H9 (cell line): ENCODE data around the gene RNLS. TPM values are rescaled to one million over a fixed set of nuclear protein-coding genes. Genes with fewer than 3 reads are reported as not detected.

ENCODE experiments used
- DNase-seq: peaks from one replicate; pipeline ENCODE4 v3.0.0-alpha.2; 2017
- H2AFZ ChIP-seq: one replicate; pipeline ENCODE4 v1.6.1; 2013; ENCODE audit warnings: mild to moderate bottlenecking, low read length, control low read depth, moderate library complexity
- H2AK5ac ChIP-seq: 2 replicates; pipeline ENCODE4 v1.6.1; 2013; ENCODE audit warnings: low read length, control low read depth, mixed read lengths; ENCODE audit not compliant: insufficient read length
- H2BK120ac ChIP-seq: one replicate; pipeline ENCODE4 v1.6.1; 2013; ENCODE audit warnings: low read depth, mild to moderate bottlenecking, low read length, control low read depth, inconsistent platforms; ENCODE audit not compliant: poor library complexity, severe bottlenecking
- H2BK12ac ChIP-seq: 2 replicates; pipeline ENCODE4 v1.6.1; 2013; ENCODE audit warnings: low read length, control low read depth, mixed read lengths, low read depth; ENCODE audit not compliant: insufficient read length
- H2BK15ac ChIP-seq: 2 replicates; pipeline ENCODE4 v1.6.1; 2013; ENCODE audit warnings: low read depth, low read length, control low read depth
- H2BK20ac ChIP-seq: one replicate; pipeline ENCODE4 v1.6.1; 2013; ENCODE audit warnings: low read depth, mild to moderate bottlenecking, low read length, control low read depth, inconsistent platforms; ENCODE audit not compliant: poor library complexity, severe bottlenecking
- H2BK5ac ChIP-seq: 2 replicates; pipeline ENCODE4 v1.6.1; 2013; ENCODE audit warnings: low read length, control low read depth, mixed read lengths; ENCODE audit not compliant: insufficient read length
- H3K14ac ChIP-seq: 2 replicates; pipeline ENCODE4 v1.6.1; 2013; ENCODE audit warnings: low read length, control low read depth; ENCODE audit not compliant: insufficient read depth
- H3K18ac ChIP-seq: 2 replicates; pipeline ENCODE4 v1.6.1; 2013; ENCODE audit warnings: low read depth, mild to moderate bottlenecking, mixed read lengths, low read length, control low read depth; ENCODE audit not compliant: insufficient read length
- H3K23ac ChIP-seq: 2 replicates; pipeline ENCODE4 v1.6.1; 2013; ENCODE audit warnings: low read length, control low read depth, mixed read lengths, low read depth; ENCODE audit not compliant: insufficient read length
- H3K23me2 ChIP-seq: 2 replicates; pipeline ENCODE4 v1.6.1; 2013; ENCODE audit warnings: low read depth, mild to moderate bottlenecking, mixed read lengths, low read length, control low read depth; ENCODE audit not compliant: insufficient read length, poor library complexity, severe bottlenecking
- H3K27ac ChIP-seq: 2 replicates; pipeline ENCODE4 v1.5.1; 2013; ENCODE audit warnings: low read length, control low read depth, mixed read lengths, low read depth; ENCODE audit not compliant: insufficient read length
- H3K27me3 ChIP-seq: 2 replicates; pipeline ENCODE4 v1.6.1; 2013; ENCODE audit warnings: low read length, control low read depth, inconsistent platforms; ENCODE audit not compliant: insufficient read depth
- H3K4ac ChIP-seq: 2 replicates; pipeline ENCODE4 v1.6.1; 2013; ENCODE audit warnings: low read depth, mild to moderate bottlenecking, control low read depth, inconsistent platforms, low read length, moderate library complexity
- H3K4me1 ChIP-seq: 2 replicates; pipeline ENCODE4 v1.6.1; 2013; ENCODE audit warnings: low read length, control low read depth, inconsistent platforms; ENCODE audit not compliant: insufficient read depth
- H3K4me2 ChIP-seq: 2 replicates; pipeline ENCODE4 v1.6.1; 2013; ENCODE audit warnings: low read length, control low read depth, mixed read lengths; ENCODE audit not compliant: insufficient read length, insufficient read depth
- H3K56ac ChIP-seq: 2 replicates; pipeline ENCODE4 v1.6.1; 2013; ENCODE audit warnings: low read depth, mild to moderate bottlenecking, mixed read lengths, low read length, control low read depth; ENCODE audit not compliant: insufficient read length
- H3K79me1 ChIP-seq: 2 replicates; pipeline ENCODE4 v1.6.1; 2013; ENCODE audit warnings: low read depth, mild to moderate bottlenecking, moderate library complexity, low read length, control low read depth, inconsistent platforms; ENCODE audit not compliant: insufficient read depth, poor library complexity, severe bottlenecking
- H3K79me2 ChIP-seq: 2 replicates; pipeline ENCODE4 v1.6.1; 2013; ENCODE audit warnings: low read length, control low read depth, inconsistent platforms; ENCODE audit not compliant: insufficient read depth
- H3K9ac ChIP-seq: 2 replicates; pipeline ENCODE4 v1.6.1; 2013; ENCODE audit warnings: low read length, control low read depth, mixed read lengths; ENCODE audit not compliant: insufficient read length; ENCODE audit errors: extremely low read depth
- H3K9me3 ChIP-seq: one replicate; pipeline ENCODE4 v1.6.1; 2013; ENCODE audit warnings: low read depth, low read length, inconsistent platforms; ENCODE audit not compliant: control insufficient read depth
- H3T11ph ChIP-seq: one replicate; pipeline ENCODE4 v1.6.1; 2013; ENCODE audit warnings: mild to moderate bottlenecking, low read length, control low read depth, inconsistent platforms
- H4K20me1 ChIP-seq: one replicate; pipeline ENCODE4 v1.6.1; 2013; ENCODE audit not compliant: control insufficient read depth, insufficient read length, insufficient read depth
- H4K5ac ChIP-seq: 2 replicates; pipeline ENCODE4 v1.6.1; 2013; ENCODE audit warnings: low read depth, mild to moderate bottlenecking, mixed read lengths, low read length, control low read depth; ENCODE audit not compliant: insufficient read length
- H4K8ac ChIP-seq: replicated peaks from 2 replicates; pipeline ENCODE4 v1.6.1; 2013; ENCODE audit warnings: low read length, control low read depth, mixed read lengths, low read depth; ENCODE audit not compliant: insufficient read length
- H4K91ac ChIP-seq: 2 replicates; pipeline ENCODE4 v1.6.1; 2013; ENCODE audit warnings: low read depth, mild to moderate bottlenecking, moderate library complexity, mixed read lengths, low read length, control low read depth; ENCODE audit not compliant: insufficient read length
- H3K27ac Mint-ChIP-seq, 3 experiments: 2 replicates in 2 of 3; 3 replicates in 1 of 3; pipeline ENCODE4 v1.8.0; 2020 to 2021; ENCODE audit warnings: mixed read lengths in 3 of 3, mild to moderate bottlenecking in 1 of 3, moderate library complexity in 1 of 3
- H3K27me3 Mint-ChIP-seq: 2 replicates; pipeline ENCODE4 v1.8.0; 2021; ENCODE audit warnings: low read depth, mild to moderate bottlenecking, moderate library complexity, mixed read lengths
- H3K36me3 Mint-ChIP-seq, 3 experiments: 2 replicates in 2 of 3; 3 replicates in 1 of 3; pipeline ENCODE4 v1.8.0; 2020 to 2021; ENCODE audit warnings: low read depth in 3 of 3, mixed read lengths in 3 of 3; ENCODE audit not compliant: insufficient read depth in 1 of 3
- H3K4me1 Mint-ChIP-seq, 2 experiments: 2 replicates each; pipeline ENCODE4 v1.8.0; 2020; ENCODE audit warnings: mixed read lengths in 2 of 2
- H3K4me3 Mint-ChIP-seq, 2 experiments: 2 replicates in 1 of 2; 3 replicates in 1 of 2; pipeline ENCODE4 v1.8.0; 2020 to 2021; ENCODE audit warnings: mild to moderate bottlenecking in 2 of 2, mixed read lengths in 2 of 2, moderate library complexity in 1 of 2
- H3K9me3 Mint-ChIP-seq, 2 experiments: 2 replicates in 1 of 2; 3 replicates in 1 of 2; pipeline ENCODE4 v1.8.0; 2020; ENCODE audit warnings: mild to moderate bottlenecking in 2 of 2, mixed read lengths in 2 of 2, moderate library complexity in 1 of 2
- CTCF ChIP-seq: fragments of 200-600 bp; sonication (generic); conservative IDR thresholded peaks from 3 replicates; pipeline ENCODE4 v1.8.0; 2021; ENCODE audit warnings: antibody characterized with exemption, mild to moderate bottlenecking
- WGBS: extraction: QIAGEN DNeasy Blood & Tissue Kit; methylation state at CpG from one replicate; pipeline ENCODE4 v1.1.7; 2013; ENCODE audit warnings: missing lambda C conversion rate, low lambda C conversion rate, mixed read lengths; ENCODE audit not compliant: insufficient read length; ENCODE audit errors: extremely low coverage; 5-methylcytosine and 5-hydroxymethylcytosine counted together
- total RNA-seq: library from RNA; stranded (reverse); gene quantifications from 2 replicates; pipeline ENCODE4 v1.2.1, GENCODE V29; 2021

Gene RNLS
- total RNA-seq, 1 experiment from 2014 or later = 7.5 TPM

- H3K23me2 ChIP-seq = no peaks in the 10 kb centered on the region
- H3K79me2 ChIP-seq = no peaks in the 10 kb centered on the region
- no peak overlapping the region for H3K4ac ChIP-seq
- H2BK12ac ChIP-seq = no peak overlapping the region
- no peak overlapping the region for H3T11ph ChIP-seq
- H2BK120ac ChIP-seq = no peak overlapping the region
- no peaks in the 10 kb centered on the region for H4K20me1 ChIP-seq
- no peaks in the 10 kb centered on the region for H3K4me1 ChIP-seq
- no peak overlapping the region for H4K8ac ChIP-seq
- H3K79me1 ChIP-seq = no peaks in the 10 kb centered on the region
- Mint-ChIP-seq H3K4me3 (no peak overlapping the region), H3K27me3 (no peaks in the 10 kb centered on the region), H3K36me3 (peaks cover 0 to 10% (median 0%) of the 10 kb centered on the region in 3 experiments; a peak in 1 of 7 replicates), H3K27ac (peak overlapping the region in 1 of 3 experiments; percentile 35; a peak in 1 of 7 replicates), H3K9me3 (peaks cover 3 to 8% of the 10 kb centered on the region in 2 experiments; a peak in 2 of 5 replicates), H3K4me1 (peaks cover 12 to 14% of the 10 kb centered on the region in 2 experiments)
- no peak overlapping the region for H4K5ac ChIP-seq
- H3K9me3 ChIP-seq = no peaks in the 10 kb centered on the region
- no peak overlapping the region for H3K14ac ChIP-seq
- WGBS = no CpG with 5 or more reads among the region's 4 CpGs
- H3K56ac ChIP-seq = no peak overlapping the region
- no peak overlapping the region for H2BK5ac ChIP-seq
- no peak overlapping the region for H2BK15ac ChIP-seq
- no peak overlapping the region for H3K18ac ChIP-seq
- H2AFZ ChIP-seq = no peak overlapping the region
- no peak overlapping the region for H4K91ac ChIP-seq
- no peak overlapping the region for H2BK20ac ChIP-seq
- no peak for DNase-seq
- no peak overlapping the region for H3K9ac ChIP-seq
- H3K4me2 ChIP-seq = no peak overlapping the region
- no peak for TF ChIP-seq CTCF
- H3K27ac ChIP-seq = no peak overlapping the region
- no peak overlapping the region for H2AK5ac ChIP-seq
- no peaks in the 10 kb centered on the region for H3K27me3 ChIP-seq
- no peak overlapping the region for H3K23ac ChIP-seq
Observed at GRCh38 chr10:88467835-88468485, 115.2 kb downstream of the RNLS start.
